Lung (tissue), 12 donors: Measurements from ENCODE around the gene DUS3L. TPM values are rescaled to one million over a fixed set of nuclear protein-coding genes. Genes with fewer than 3 reads are reported as not detected.

Experiments used
- ATAC-seq: fragments of 200-7000 bp; cut with Tn5 transposase; one replicate; pipeline ENCODE4 v1.9.1; 2020; ENCODE audit warnings: moderate number of reproducible peaks; ENCODE audit not compliant: insufficient read depth, low FRiP score
- DNase-seq, 3 donors: peaks; one replicate each; pipeline ENCODE4 v3.0.0-alpha.2; 2013 to 2017
- H3K27ac ChIP-seq, 2 donors: one replicate each; pipeline ENCODE4 v1.5.1; 2013; ENCODE audit warnings: mild to moderate bottlenecking in 2 of 2, moderate library complexity in 2 of 2, control low read depth in 1 of 2, inconsistent platforms in 1 of 2, low read depth in 1 of 2, low read length in 1 of 2
- H3K27me3 ChIP-seq, 3 donors: one replicate each; pipeline ENCODE4 v1.5.1; 2013; ENCODE audit warnings: low read length in 2 of 3; ENCODE audit not compliant: control insufficient read depth in 3 of 3, insufficient read depth in 3 of 3
- H3K36me3 ChIP-seq, 4 donors: one replicate each; pipeline ENCODE4 v1.5.1; 2013; ENCODE audit warnings: low read length in 4 of 4, mild to moderate bottlenecking in 1 of 4, moderate library complexity in 1 of 4; ENCODE audit not compliant: control insufficient read depth in 4 of 4, insufficient read depth in 4 of 4
- H3K4me1 ChIP-seq, 5 donors: one replicate each; pipeline ENCODE4 v1.5.1; 2013; ENCODE audit warnings: low read length in 5 of 5, mild to moderate bottlenecking in 2 of 5, moderate library complexity in 1 of 5; ENCODE audit not compliant: control insufficient read depth in 5 of 5, insufficient read depth in 5 of 5
- H3K4me3 ChIP-seq: one replicate; pipeline ENCODE4 v1.5.1; 2013; ENCODE audit warnings: mild to moderate bottlenecking, control low read depth, moderate library complexity
- H3K9ac ChIP-seq, 2 donors: one replicate each; pipeline ENCODE4 v1.5.1; 2013; ENCODE audit warnings: low read length in 2 of 2, control low read depth in 1 of 2; ENCODE audit not compliant: insufficient read depth in 1 of 2
- H3K9me3 ChIP-seq, 4 donors: one replicate each; pipeline ENCODE4 v1.5.1; 2013; ENCODE audit warnings: low read length in 3 of 4, mild to moderate bottlenecking in 1 of 4, moderate library complexity in 1 of 4; ENCODE audit not compliant: control insufficient read depth in 4 of 4, insufficient read depth in 3 of 4
- WGBS, 2 donors: extraction: QIAGEN DNeasy Blood & Tissue Kit; methylation state at CpG; one replicate each; pipeline ENCODE4 v1.1.7; 2013; 5-methylcytosine and 5-hydroxymethylcytosine counted together
- polyA plus RNA-seq, 2 donors: library from polyadenylated mRNA; stranded (reverse); fragments of 200-250 nt; gene quantifications; one replicate each; pipeline ENCODE4 v1.2.1, GENCODE V29; 2013
- total RNA-seq, 2 donors: library from RNA; depleted of rRNA in 1 of 2; stranded (reverse); fragments of >200 nt in 1 of 2; gene quantifications; one replicate each; pipeline ENCODE4 v1.2.1, GENCODE V29; 2014 to 2021
- TF ChIP-seq, protein P1 (sequence below): IDR thresholded peaks from 2 replicates; pipeline ENCODE4 v1.5.1; 2012; ENCODE audit warnings: mild to moderate bottlenecking; ENCODE audit errors: control extremely low read depth, extremely low read depth
- donor health status: control.
- donor health status: control.
- donor health status: Bipolar disorder and iron deficiency.
- donor health status: healthy.
- donor health status: DM: yes; HTN: yes; CAD: no.

The DUS3L gene
- total and polyA plus RNA-seq, 4 donors, result 18.5 to 47.0 (median 36.7) TPM

DNA sequence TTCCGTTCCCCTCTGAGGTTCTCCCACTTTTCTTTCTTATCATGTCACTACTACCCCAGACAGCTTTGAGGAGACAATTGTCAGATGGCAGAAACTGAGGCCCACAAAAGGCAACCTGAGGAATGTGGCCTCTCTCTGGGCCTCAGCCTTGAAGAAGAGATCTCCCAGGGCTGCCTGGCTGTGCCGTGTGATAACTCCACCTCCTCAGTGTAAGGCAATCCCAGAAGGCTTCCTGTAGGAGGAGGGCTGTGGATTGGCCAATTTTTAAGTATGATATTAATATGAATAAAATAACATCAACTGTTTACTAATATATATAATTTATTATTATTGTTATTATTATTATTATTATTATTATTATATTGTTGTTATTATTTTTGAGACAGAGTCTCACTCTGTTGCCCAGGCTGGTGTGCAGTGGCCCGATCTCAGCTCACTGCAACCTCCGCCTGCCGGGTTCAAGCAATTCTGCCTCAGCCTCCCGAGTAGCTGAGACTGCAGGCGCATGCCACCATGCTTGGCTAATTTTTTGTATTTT is 4.5 kb upstream of the DUS3L start:
- Histone ChIP-seq H3K9ac (no peak overlapping the region), H3K27ac (no peak overlapping the region)

DNA sequence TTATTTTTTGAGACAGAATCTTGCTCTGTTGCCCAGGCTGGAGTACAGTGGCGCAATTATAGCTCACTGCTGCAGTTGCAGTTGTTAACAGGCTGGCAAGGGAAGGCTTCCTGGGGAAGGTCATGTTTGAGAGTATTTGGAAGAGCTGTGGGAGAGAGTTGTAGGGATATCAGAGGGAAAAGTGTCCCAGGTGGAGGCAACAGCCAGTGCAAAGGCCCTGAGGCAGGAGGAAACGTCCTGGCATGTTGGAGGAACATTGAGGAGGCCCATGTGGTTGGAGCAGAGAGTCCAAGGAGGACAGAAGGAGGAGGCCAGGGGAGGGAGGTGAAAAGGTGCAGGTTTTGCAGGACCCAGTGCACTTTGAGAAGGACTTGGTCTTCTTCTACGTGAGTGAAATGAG is 2.2 kb upstream of the DUS3L start:
- H3K9me3 ChIP-seq, result peaks cover 0 to 3% (median 0%) of the 10 kb centered on the region in 4 donors
- no peak overlapping the region for H3K9ac ChIP-seq
- no peak overlapping the region for H3K4me3 ChIP-seq
- no peaks in the 10 kb centered on the region for H3K27me3 ChIP-seq
- TF ChIP-seq, protein P1, sequence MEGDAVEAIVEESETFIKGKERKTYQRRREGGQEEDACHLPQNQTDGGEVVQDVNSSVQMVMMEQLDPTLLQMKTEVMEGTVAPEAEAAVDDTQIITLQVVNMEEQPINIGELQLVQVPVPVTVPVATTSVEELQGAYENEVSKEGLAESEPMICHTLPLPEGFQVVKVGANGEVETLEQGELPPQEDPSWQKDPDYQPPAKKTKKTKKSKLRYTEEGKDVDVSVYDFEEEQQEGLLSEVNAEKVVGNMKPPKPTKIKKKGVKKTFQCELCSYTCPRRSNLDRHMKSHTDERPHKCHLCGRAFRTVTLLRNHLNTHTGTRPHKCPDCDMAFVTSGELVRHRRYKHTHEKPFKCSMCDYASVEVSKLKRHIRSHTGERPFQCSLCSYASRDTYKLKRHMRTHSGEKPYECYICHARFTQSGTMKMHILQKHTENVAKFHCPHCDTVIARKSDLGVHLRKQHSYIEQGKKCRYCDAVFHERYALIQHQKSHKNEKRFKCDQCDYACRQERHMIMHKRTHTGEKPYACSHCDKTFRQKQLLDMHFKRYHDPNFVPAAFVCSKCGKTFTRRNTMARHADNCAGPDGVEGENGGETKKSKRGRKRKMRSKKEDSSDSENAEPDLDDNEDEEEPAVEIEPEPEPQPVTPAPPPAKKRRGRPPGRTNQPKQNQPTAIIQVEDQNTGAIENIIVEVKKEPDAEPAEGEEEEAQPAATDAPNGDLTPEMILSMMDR, result no peak
- H3K36me3 ChIP-seq, result peaks cover 3 to 17% (median 11%) of the 10 kb centered on the region in 4 donors
- DNase-seq (no peak), ATAC-seq (no peak)
- H3K27ac ChIP-seq, result no peak overlapping the region
- 92 to 94% methylated on average over 3 of the region's 3 CpGs for WGBS, 2 donors
- peaks cover 0 to 6% (median 4%) of the 10 kb centered on the region in 5 donors for H3K4me1 ChIP-seq

More for the DNA sequence above, 4.5 kb upstream of the DUS3L start:
- TF ChIP-seq, protein P1, result no peak
- H3K27me3 ChIP-seq, result no peaks in the 10 kb centered on the region
- ATAC-seq, result no peak
- 90 to 94% methylated on average over 7 of the region's 7 CpGs for WGBS, 2 donors
- H3K9me3 ChIP-seq, result peaks cover 0 to 3% (median 0%) of the 10 kb centered on the region in 4 donors
- H3K4me3 ChIP-seq, result no peak overlapping the region
- H3K4me1 ChIP-seq, result no peaks in the 10 kb centered on the region
- no peak for DNase-seq
- no peaks in the 10 kb centered on the region for H3K36me3 ChIP-seq

DNA sequence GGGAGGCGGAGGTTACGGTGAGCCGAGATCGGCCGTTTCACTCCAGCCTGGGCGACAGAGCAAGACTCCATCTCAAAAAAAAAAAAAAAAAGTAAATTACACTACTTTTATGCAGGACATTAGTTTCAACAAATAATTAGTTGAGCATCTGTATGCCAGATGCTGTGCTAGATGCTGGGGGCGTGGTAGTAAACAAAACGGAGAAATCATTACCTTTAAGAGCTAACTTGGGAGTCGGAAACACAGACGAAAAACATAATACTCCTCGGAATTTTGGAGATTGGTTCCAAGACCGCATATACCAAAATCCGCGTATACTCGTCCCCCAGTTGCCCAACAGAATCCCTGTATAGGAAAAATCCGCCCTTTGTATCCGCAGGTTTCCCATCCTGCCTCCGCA is 1.3 kb upstream of the DUS3L start:
- H3K36me3 ChIP-seq, result peaks cover 8 to 27% (median 15%) of the 10 kb centered on the region in 4 donors
- H3K9ac ChIP-seq, result no peak overlapping the region
- peaks cover 0 to 1% (median 0%) of the 10 kb centered on the region in 4 donors for H3K9me3 ChIP-seq
- no peaks in the 10 kb centered on the region for H3K27me3 ChIP-seq
- TF ChIP-seq, protein P1, result no peak
- 95 to 97% methylated on average over 18 of the region's 18 CpGs for WGBS, 2 donors
- H3K4me3 ChIP-seq, result no peak overlapping the region
- ATAC-seq (no peak), DNase-seq (no peak)
- peaks cover 0 to 6% (median 4%) of the 10 kb centered on the region in 5 donors for H3K4me1 ChIP-seq
- H3K27ac ChIP-seq, result no peak overlapping the region
